ENCODE measurements around the gene UQCC5. TPM values are rescaled to one million over a fixed set of nuclear protein-coding genes. Genes with fewer than 3 reads are reported as not detected.

The UQCC5 gene
- total RNA-seq, 1 experiment from 2014 or later = 45.8 TPM

DNA sequence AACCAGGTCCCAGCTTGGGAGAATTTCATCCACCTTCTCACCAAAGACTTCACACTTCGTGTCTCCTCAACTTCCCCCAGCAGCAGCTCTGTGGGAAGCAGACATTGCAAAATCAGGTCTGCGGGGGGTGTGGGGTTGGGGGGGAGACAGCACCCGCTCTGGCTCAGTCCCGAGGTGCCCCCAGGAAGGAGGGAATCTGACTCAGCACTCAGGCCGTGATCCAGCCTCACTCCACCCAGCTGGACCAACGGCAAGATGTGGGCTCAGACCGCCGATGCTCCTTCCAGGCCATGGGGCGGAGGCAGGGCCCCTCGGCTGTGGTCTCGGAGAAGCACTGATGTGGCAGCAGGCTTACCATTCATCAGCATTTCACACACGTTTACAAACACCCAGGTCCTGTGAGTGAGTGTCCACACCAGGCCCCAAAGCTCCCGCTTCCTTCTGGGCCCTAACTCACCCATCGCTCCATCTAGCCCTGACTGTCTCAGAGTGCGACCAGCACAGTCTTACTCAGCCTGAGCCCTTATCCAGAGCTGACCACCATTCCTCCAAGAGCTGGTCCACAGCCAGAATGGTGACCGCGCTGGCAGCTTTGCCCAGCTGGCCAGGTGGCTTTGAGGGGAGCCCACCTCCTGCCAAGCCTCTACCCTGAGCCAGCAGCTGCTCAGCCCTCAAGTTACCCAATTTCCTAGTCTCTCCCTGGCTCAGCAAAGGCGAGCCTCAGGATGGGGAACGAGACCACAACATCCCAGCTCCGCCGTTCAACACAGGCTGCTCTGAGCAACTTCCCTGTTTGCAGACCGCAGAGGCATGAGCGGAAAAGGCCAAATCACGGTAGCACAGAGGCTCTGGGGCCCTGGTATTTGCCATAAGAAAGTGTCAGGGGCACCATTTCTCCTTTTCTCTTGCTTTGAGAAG, 38.0 kb upstream of the UQCC5 start:
- no peak overlapping the region for H3K9ac ChIP-seq (ENCODE audit: extremely low read depth, insufficient read length, low read length)
- no peak overlapping the region for H3K23ac ChIP-seq (ENCODE audit: insufficient read length, low read depth, low read length)
- no peaks in the 10 kb centered on the region for H3K27me3 Mint-ChIP-seq (ENCODE audit: low read depth)
- H3K23me2 ChIP-seq (ENCODE audit: insufficient read length, low read depth, low read length, poor library complexity, severe bottlenecking) = no peaks in the 10 kb centered on the region
- H2AFZ ChIP-seq (ENCODE audit: low read length) = no peak overlapping the region
- H3K14ac ChIP-seq (ENCODE audit: insufficient read depth, low read length) = no peak overlapping the region; the same call in 1 of the 2 replicates
- no peak overlapping the region for H4K5ac ChIP-seq (ENCODE audit: insufficient read length, low read depth, low read length)
- TF ChIP-seq, protein P1, sequence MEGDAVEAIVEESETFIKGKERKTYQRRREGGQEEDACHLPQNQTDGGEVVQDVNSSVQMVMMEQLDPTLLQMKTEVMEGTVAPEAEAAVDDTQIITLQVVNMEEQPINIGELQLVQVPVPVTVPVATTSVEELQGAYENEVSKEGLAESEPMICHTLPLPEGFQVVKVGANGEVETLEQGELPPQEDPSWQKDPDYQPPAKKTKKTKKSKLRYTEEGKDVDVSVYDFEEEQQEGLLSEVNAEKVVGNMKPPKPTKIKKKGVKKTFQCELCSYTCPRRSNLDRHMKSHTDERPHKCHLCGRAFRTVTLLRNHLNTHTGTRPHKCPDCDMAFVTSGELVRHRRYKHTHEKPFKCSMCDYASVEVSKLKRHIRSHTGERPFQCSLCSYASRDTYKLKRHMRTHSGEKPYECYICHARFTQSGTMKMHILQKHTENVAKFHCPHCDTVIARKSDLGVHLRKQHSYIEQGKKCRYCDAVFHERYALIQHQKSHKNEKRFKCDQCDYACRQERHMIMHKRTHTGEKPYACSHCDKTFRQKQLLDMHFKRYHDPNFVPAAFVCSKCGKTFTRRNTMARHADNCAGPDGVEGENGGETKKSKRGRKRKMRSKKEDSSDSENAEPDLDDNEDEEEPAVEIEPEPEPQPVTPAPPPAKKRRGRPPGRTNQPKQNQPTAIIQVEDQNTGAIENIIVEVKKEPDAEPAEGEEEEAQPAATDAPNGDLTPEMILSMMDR (conservative IDR thresholded peaks at IDR 0.05) = no peak
- no peak for DNase-seq
- no peak overlapping the region for H2AK5ac ChIP-seq (ENCODE audit: insufficient read length, low read length)
- no peak overlapping the region for H2BK5ac ChIP-seq (ENCODE audit: insufficient read length, low read length)
- no peaks in the 10 kb centered on the region for H3K79me2 ChIP-seq (ENCODE audit: insufficient read depth, low read length)
- H3K4ac ChIP-seq (ENCODE audit: low read depth, low read length) = no peak overlapping the region
- H3K9me3 Mint-ChIP-seq = no peaks in the 10 kb centered on the region
- no peak overlapping the region for H3K56ac ChIP-seq (ENCODE audit: insufficient read length, low read depth, low read length)
- H2BK120ac ChIP-seq (ENCODE audit: low read depth, low read length, poor library complexity, severe bottlenecking) = no peak overlapping the region
- H4K8ac ChIP-seq (replicated peaks; ENCODE audit: insufficient read length, low read depth, low read length) = no peak overlapping the region
- no peak overlapping the region for H3T11ph ChIP-seq (ENCODE audit: low read length)
- H4K91ac ChIP-seq (ENCODE audit: insufficient read length, low read depth, low read length) = no peak overlapping the region
- H2BK15ac ChIP-seq (ENCODE audit: low read depth, low read length) = no peak overlapping the region
- no peaks in the 10 kb centered on the region for H3K9me3 ChIP-seq (ENCODE audit: control insufficient read depth, low read depth, low read length)
- H2BK12ac ChIP-seq (ENCODE audit: insufficient read length, low read depth, low read length) = no peak overlapping the region
- WGBS (ENCODE audit: extremely low coverage, insufficient read length, low lambda C conversion rate) = no CpG with 5 or more reads among the region's 24 CpGs
- no peak overlapping the region; a peak in 1 of 7 replicates for H3K27ac Mint-ChIP-seq
- H2BK20ac ChIP-seq (ENCODE audit: low read depth, low read length, poor library complexity, severe bottlenecking) = no peak overlapping the region
- no peaks in the 10 kb centered on the region for H3K79me1 ChIP-seq (ENCODE audit: insufficient read depth, low read depth, low read length, poor library complexity, severe bottlenecking)
- H3K27me3 ChIP-seq (ENCODE audit: insufficient read depth, low read length) = no peaks in the 10 kb centered on the region
- no peak overlapping the region for H3K4me2 ChIP-seq (ENCODE audit: insufficient read depth, insufficient read length, low read length)
- H4K20me1 ChIP-seq (ENCODE audit: control insufficient read depth, insufficient read depth, insufficient read length) = no peaks in the 10 kb centered on the region
- H3K18ac ChIP-seq (ENCODE audit: insufficient read length, low read depth, low read length) = no peak overlapping the region
- H3K4me1 ChIP-seq (ENCODE audit: insufficient read depth, low read length) = no peaks in the 10 kb centered on the region
- peaks cover 5 to 8% of the 10 kb centered on the region in 2 experiments for H3K4me1 Mint-ChIP-seq
- H3K27ac ChIP-seq (ENCODE audit: insufficient read length, low read depth, low read length) = no peak overlapping the region
- no peaks in the 10 kb centered on the region for H3K36me3 Mint-ChIP-seq (ENCODE audit: insufficient read depth in 1 of 3, low read depth in 3 of 3)
- no peak overlapping the region for H3K4me3 Mint-ChIP-seq

Measured in H9 (cell line).